ENCODE measurements around the gene LRP1B. TPM values are rescaled to one million over a fixed set of nuclear protein-coding genes. Genes with fewer than 3 reads are reported as not detected.

LRP1B gene
- total RNA-seq, 1 donor from 2014 or later: 0.27 TPM

DNA sequence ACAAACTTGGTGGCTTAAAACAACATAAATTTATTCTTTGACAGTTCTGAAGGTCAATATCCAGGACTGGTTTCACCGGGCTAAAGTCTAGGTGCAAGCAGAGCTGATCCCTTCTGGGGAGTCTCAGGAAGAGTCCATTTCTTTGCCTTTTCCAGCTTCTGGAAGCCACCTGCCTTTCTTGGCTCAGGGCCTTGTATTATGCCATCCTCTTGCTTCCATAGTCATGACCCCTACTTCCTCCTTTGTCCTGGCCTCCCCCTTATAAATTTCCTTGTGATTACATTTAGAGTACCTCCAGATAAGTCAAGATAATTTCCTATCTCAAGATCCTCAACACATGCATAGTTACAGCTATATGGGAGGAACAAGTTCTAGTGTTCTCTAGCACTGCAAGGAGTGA, 1089.5 kb downstream of the LRP1B start:
- intact Hi-C loops (cut with DNase I): no loop called here
- no peak for DNase-seq (ENCODE audit: low spot score)

GRCh38 chr2:141038341-141038740, 1092.5 kb downstream of the LRP1B start:
- DNase-seq (ENCODE audit: low spot score): no peak
- intact Hi-C loops (cut with DNase I): no loop called here

- DNase-seq (ENCODE audit: low spot score): no peak
- intact Hi-C loops (cut with DNase I): no loop called here
Observed at GRCh38 chr2:141037361-141037760, 1093.5 kb downstream of the LRP1B start.

DNA sequence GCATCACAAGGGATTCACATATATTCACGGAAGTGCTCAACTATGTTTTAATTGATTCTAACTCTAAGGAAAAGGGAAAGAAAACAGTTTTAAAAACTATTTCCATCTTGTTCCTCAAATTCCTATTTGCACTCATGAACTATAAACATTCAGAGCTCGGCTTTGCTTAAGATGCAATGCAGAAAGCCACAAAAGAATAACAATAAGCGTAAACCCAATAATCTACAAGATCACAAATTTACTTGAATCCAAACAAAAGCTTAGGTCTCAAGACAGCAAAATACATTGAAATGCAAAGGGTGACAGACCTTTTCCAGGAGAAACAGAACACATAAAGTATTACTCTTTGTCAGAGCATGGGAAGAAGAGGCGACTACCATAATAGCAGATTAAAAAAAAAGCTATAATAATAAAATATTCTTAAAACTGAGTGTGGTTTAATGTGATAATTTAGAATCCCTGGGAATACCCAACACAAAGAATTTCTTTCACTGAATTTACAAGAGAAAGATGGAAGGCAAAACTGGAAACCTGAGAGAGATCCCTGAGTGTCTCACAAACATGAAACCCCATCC, 1094.9 kb downstream of the LRP1B start:
- intact Hi-C loops (cut with DNase I): no loop called here
- no peak for DNase-seq (ENCODE audit: low spot score)

DNA sequence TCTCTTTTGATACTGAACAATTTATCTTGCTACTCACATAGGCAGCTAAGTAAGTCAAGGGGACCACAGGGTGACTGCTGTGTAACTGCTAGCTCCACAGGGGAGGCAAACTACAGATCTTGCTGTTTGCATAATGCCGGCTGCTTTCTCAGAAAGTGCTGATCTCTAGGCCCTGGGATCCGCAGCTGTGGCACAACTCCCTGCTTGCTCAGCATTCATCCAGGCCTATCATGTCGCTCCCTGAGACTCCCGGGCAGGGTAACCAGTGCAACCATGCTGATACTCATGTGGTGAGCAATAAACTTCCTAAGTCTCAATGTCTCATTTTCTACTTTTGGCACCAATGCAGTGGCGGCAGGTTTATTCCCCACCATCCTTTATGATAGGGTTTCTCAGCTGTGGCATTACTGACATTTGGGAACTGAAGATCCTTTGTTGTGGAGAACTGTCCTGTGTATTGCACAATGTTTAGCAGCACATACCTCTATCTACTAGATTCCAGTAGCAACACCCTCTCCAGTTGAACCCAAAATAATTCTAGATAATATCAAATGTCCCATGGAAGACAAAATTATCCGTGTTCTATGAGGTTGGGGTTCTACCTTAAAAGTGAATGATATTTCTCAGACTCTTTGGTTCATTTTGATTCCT, 1101.3 kb downstream of the LRP1B start:
- no peak for DNase-seq (ENCODE audit: low spot score)
- intact Hi-C loops (cut with DNase I): no loop called here

GRCh38 chr2:141027221-141027620, 1103.6 kb downstream of the LRP1B start:
- DNase-seq (ENCODE audit: low spot score): no peak
- intact Hi-C loops (cut with DNase I): no loop called here

DNA sequence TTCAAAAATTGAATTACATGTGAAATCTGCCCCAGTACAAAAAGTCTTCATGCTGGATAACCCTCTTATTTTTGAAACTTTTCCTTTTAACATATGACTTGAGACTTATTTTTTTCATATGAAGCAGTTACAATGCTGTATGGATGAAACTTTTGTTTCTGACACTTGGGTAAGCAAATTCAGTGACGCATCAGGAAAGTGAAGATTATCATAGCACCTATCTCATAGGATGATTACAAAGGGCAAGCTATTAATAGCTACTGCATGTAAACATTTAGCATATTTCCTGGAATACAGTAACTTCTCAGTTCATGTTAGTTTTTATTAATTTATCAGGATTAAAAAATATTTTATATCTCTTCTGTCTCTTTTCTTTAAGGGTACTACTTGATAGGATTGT, 1109.2 kb downstream of the LRP1B start:
- DNase-seq (ENCODE audit: low spot score): no peak
- intact Hi-C loops (cut with DNase I): no loop called here

DNA sequence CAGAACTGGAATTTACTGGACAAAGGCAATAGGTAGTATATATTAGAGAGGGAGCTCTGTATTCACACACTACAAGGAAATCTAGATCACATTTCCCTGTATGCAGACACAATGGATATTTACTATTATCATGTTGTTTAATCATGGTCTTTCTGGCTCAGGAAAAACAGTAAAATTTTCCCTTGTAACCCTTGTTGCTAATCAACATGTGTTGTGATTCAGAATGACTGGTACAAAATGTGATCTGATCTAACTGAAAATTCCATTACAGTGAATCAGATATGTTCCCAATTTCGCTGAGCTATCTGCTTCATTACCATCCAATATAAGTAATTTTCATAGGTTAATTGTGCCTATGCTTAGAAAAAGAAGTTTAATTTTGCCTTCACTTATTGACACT, 1109.7 kb downstream of the LRP1B start:
- intact Hi-C loops (cut with DNase I): no loop called here

DNA sequence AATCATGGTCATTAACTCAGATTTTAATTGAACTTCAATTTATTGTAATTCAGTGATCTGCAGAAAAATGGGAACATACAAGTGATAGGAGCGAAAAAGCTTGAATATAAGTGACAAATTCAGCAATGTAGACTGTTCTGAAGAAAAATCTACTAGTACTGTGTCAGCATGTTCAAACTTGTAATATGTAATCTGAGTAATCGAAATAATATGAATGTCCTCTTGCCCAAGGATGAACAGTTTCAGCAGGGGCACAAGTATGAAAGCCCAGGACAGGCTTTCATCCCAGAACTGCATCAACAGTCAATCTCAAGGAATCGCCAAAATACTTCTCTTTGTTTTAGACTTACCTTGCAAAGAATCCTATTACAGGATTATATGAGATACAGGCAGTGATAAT, 1110.5 kb downstream of the LRP1B start:
- no peak for DNase-seq (ENCODE audit: low spot score)
- intact Hi-C loops (cut with DNase I): no loop called here

More for the DNA sequence above, 1109.7 kb downstream of the LRP1B start:
- no peak for DNase-seq (ENCODE audit: low spot score)

DNA sequence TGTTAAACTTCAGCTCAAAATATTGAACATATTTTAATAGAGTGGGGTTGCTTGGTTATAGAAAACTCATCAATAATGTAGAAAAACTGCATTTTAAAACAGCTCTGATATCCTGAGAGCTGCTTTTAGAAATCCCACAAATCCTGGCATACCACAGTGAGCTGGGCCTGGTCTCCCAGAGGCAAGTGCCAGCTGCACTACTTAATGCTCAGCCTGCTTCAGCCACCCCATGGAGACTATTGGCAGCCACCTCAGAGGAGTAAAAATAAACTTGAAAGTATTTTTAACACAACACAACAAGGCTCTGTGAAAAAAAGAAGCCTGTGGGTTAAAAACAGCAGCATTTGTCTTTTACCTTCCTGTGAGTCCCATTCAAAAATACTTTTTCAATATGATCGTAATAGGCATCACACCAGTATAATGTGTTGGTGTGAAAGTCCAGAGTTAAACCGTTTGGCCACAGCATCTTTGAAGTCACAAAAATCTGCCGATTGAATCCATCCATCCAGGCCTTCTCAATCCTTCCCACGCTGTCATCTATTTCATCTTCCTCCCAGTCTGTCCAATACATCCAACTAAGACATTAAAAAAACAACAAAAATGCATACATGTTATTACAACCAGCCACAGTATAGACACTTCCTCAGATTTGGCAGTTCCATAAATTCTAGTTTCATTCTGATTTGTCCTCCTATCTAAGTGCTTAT, 1115.3 kb downstream of the LRP1B start:
- intact Hi-C loops (cut with DNase I): loop anchor here (10.0 kb wide), 1 partner anchor 189 kb away; no protein-coding TSS in a partner anchor
- DNase-seq (ENCODE audit: low spot score): peak; percentile 76

DNA sequence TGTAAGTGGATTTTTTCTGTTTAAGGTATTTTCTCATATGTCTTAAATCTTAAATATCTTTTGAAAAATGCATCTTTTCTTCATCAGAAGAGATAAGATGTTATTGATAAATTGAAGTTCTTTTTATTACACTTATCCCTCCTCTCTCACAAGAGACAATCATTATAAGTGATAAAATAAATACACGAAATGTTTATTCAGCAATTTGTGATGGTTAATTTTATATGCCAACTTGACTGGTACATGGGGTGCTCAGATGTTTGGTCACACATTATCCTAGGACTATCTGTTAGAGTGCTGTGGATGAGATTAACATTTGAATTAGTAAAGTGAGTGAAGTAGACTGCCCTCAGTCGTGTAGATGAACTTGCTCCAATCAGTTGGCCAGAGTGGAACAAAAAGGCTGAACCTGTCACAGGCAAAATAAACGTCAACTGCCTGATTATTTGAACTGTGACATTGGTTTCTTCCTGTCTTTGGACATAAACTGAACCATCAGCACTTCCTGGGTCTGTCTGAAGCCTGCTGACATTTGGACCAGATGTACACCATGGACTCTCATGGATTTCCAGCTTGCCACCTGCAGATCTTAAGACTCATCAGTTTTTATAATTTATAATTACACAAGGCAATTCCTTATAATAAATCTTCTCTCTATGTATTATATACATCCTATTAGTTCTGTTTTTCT, 1126.7 kb downstream of the LRP1B start:
- no peak for DNase-seq (ENCODE audit: low spot score)
- intact Hi-C loops (cut with DNase I): no loop called here

GRCh38 chr2:141001750-141002149, 1129.1 kb downstream of the LRP1B start:
- intact Hi-C loops (cut with DNase I): no loop called here
- no peak for DNase-seq (ENCODE audit: low spot score)

DNA sequence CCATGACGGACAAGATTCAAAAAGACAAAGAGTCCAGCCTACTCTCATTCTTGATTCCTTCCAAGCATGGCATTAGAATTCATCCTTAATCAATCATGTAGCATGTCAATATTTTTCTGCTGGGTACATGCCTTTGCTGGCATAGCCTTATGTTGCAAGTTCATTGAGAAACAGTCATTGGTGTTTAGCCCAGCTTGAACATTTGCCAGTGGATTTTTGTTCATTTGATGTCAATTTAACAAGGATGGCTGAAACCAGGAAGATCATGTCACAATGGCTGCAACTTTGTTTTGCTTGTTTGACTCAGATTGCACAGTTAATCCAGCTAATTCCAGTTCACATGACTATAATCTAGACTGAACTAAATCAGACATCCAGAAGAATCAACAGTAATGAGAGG, 1132.2 kb downstream of the LRP1B start:
- intact Hi-C loops (cut with DNase I): no loop called here
- DNase-seq (ENCODE audit: low spot score): no peak

- intact Hi-C loops (cut with DNase I): no loop called here
Observed at GRCh38 chr2:140998017-140998416, 1132.8 kb downstream of the LRP1B start.

GRCh38 chr2:140994856-140995255, 1136.0 kb downstream of the LRP1B start:
- intact Hi-C loops (cut with DNase I): no loop called here
- no peak for DNase-seq (ENCODE audit: low spot score)

More at GRCh38 chr2:140998017-140998416, 1132.8 kb downstream of the LRP1B start:
- DNase-seq (ENCODE audit: low spot score): no peak

- DNase-seq (ENCODE audit: low spot score): no peak
- intact Hi-C loops (cut with DNase I): no loop called here
Observed at GRCh38 chr2:140990416-140990815, 1140.4 kb downstream of the LRP1B start.

GRCh38 chr2:140988597-140988996, 1142.2 kb downstream of the LRP1B start:
- no peak for DNase-seq (ENCODE audit: low spot score)
- intact Hi-C loops (cut with DNase I): no loop called here

DNA sequence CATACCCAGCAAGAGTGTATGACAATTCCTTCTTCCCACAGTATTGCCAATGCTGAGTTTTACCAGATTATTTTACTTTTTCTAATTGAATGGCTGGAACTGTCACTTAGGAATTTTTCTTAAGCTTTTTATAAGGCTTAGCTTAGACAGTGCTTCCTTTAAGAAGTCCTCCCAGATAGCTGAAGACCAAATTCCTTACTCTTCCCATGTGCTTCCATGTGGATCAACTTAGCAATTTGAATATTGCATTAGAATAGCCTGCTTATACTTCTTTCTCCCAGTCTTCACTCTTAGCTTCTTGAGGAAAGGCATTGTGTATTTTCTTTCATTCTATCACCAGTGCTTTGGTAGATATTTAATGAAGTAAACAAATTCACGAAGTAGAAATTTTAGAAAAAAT, 1144.4 kb downstream of the LRP1B start:
- no peak for DNase-seq (ENCODE audit: low spot score)
- intact Hi-C loops (cut with DNase I): no loop called here

DNA sequence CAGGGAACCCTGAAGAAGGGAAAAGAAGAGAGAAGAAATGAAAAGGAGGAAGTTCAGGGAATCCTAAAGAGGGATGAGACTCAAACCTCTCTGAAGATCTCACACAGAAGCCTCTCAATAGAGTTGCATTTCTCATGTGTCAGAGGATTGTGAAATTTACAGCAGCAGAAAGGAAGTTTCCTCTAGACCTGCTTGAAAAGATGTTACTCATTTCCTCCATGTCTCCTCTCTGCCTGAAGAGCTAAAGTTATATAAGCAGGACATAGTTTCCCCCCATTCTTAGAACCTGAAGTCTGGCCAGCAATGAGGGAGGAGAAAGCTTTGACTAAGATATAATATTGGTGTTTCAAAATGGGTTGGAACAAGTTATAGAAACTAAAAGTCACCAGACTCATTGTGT, 1155.6 kb downstream of the LRP1B start:
- intact Hi-C loops (cut with DNase I): no loop called here
- no peak for DNase-seq (ENCODE audit: low spot score)

DNA sequence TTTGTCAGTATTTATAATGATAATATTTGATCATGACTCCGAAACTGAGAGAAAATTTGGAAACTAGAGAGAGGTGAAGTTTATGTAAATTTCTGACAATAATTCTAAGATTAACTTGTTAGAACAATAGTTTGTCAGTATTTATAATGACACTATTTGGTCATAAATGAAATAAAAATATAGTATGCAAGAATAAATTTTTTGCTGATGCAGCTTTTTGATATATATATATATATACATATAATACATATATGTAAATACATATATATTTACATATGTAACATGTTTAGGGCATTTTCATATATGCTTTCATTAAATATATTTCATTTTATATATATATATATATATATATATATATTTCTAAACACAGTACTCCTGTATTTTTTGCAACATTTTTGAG, 1158.1 kb downstream of the LRP1B start:
- intact Hi-C loops (cut with DNase I): no loop called here
- DNase-seq (ENCODE audit: low spot score): no peak

Data from cardiac septum (tissue), 1 donor.